GM12891 (cell line): ENCODE results near the gene ENTPD8.

Source experiments
- POLR2A ChIP-seq: IDR thresholded peaks from 2 replicates; pipeline ENCODE4 v1.6.1; 2011; ENCODE audit warnings: low read depth, low read length, control low read depth
- POLR2AphosphoS5 ChIP-seq: IDR thresholded peaks from 2 replicates; pipeline ENCODE4 v1.6.1; 2011; ENCODE audit warnings: low read depth, low read length, control low read depth
- SPI1 ChIP-seq: IDR thresholded peaks from 2 replicates; pipeline ENCODE4 v1.6.1; 2011; ENCODE audit warnings: low read depth, low read length, control low read depth
- TAF1 ChIP-seq: IDR thresholded peaks from 2 replicates; pipeline ENCODE4 v1.6.1; 2011; ENCODE audit warnings: low read depth, low read length, control low read depth

- TF ChIP-seq POLR2A (no peak), POLR2AphosphoS5 (no peak), TAF1 (no peak), SPI1 (no peak)
Measured at GRCh38 chr9:137390553-137391410, 50.4 kb downstream of the ENTPD8 start.
